Mesenchymal stem cell (in vitro differentiated cells and primary cell): Measurements from ENCODE around the gene ETFA.
A peak's percentile ranks its signal among the peaks of the same experiment; 100 is the strongest.

Experiments
- DNase-seq: peaks from one replicate; pipeline ENCODE4 v3.0.0-alpha.2; 2013
- H2AFZ ChIP-seq: one replicate; pipeline ENCODE4 v1.6.1; 2013; ENCODE audit warnings: low read depth, mild to moderate bottlenecking, control low read depth, inconsistent platforms, low read length, moderate library complexity
- H2AK5ac ChIP-seq: 2 replicates; pipeline ENCODE4 v1.6.1; 2013; ENCODE audit warnings: low read length, moderate library complexity, mild to moderate bottlenecking, inconsistent platforms; ENCODE audit not compliant: severe bottlenecking
- H2BK120ac ChIP-seq: one replicate; pipeline ENCODE4 v1.6.1; 2013; ENCODE audit warnings: low read depth, mild to moderate bottlenecking, inconsistent platforms, low read length, moderate library complexity
- H2BK12ac ChIP-seq, 2 experiments: one replicate each; pipeline ENCODE4 v1.6.1; 2013; ENCODE audit warnings: inconsistent platforms in 2 of 2, low read length in 2 of 2, mild to moderate bottlenecking in 2 of 2, moderate library complexity in 2 of 2, control low read depth in 1 of 2
- H2BK15ac ChIP-seq: one replicate; pipeline ENCODE4 v1.6.1; 2013; ENCODE audit warnings: mild to moderate bottlenecking, low read depth, inconsistent platforms; ENCODE audit not compliant: poor library complexity, severe bottlenecking
- H2BK5ac ChIP-seq: 2 replicates; pipeline ENCODE4 v1.6.1; 2013; ENCODE audit warnings: low read depth, mild to moderate bottlenecking, low read length, control low read depth, inconsistent platforms; ENCODE audit not compliant: poor library complexity, severe bottlenecking
- H3K14ac ChIP-seq, 2 experiments: one replicate each; pipeline ENCODE4 v1.6.1; 2013; ENCODE audit warnings: inconsistent platforms in 2 of 2, low read length in 2 of 2, control low read depth in 1 of 2, mild to moderate bottlenecking in 1 of 2, moderate library complexity in 1 of 2
- H3K18ac ChIP-seq, 2 experiments: one replicate each; pipeline ENCODE4 v1.6.1; 2013; ENCODE audit warnings: inconsistent platforms in 2 of 2, low read length in 2 of 2, control low read depth in 1 of 2, low read depth in 1 of 2, mild to moderate bottlenecking in 1 of 2
- H3K23ac ChIP-seq, 2 experiments: one replicate each; pipeline ENCODE4 v1.6.1; 2013; ENCODE audit warnings: inconsistent platforms in 2 of 2, low read length in 2 of 2, mild to moderate bottlenecking in 2 of 2, moderate library complexity in 2 of 2, control low read depth in 1 of 2
- H3K27ac ChIP-seq: 2 replicates; pipeline ENCODE4 v1.5.1; 2013; ENCODE audit warnings: mild to moderate bottlenecking, moderate library complexity, low read length, control low read depth, inconsistent platforms; ENCODE audit not compliant: poor library complexity, severe bottlenecking
- H3K27me3 ChIP-seq, 2 experiments: 2 replicates each; pipeline versions ENCODE4 v1.6.1 to v1.7.0; 2013; ENCODE audit warnings: low read length in 2 of 2, mild to moderate bottlenecking in 2 of 2, moderate library complexity in 2 of 2, control low read depth in 1 of 2, inconsistent platforms in 1 of 2; ENCODE audit not compliant: control insufficient read depth in 1 of 2, insufficient read depth in 1 of 2
- H3K36me3 ChIP-seq, 2 experiments: 2 replicates each; pipeline versions ENCODE4 v1.6.1 to v1.7.0; 2013; ENCODE audit warnings: low read length in 2 of 2, control low read depth in 1 of 2, inconsistent platforms in 1 of 2, low read depth in 1 of 2, mild to moderate bottlenecking in 1 of 2; ENCODE audit not compliant: insufficient read depth in 2 of 2, control insufficient read depth in 1 of 2
- H3K4ac ChIP-seq, 2 experiments: one replicate each; pipeline ENCODE4 v1.6.1; 2013; ENCODE audit warnings: inconsistent platforms in 2 of 2, low read length in 2 of 2, mild to moderate bottlenecking in 2 of 2, moderate library complexity in 2 of 2, control low read depth in 1 of 2, low read depth in 1 of 2
- H3K4me1 ChIP-seq: 2 replicates; pipeline ENCODE4 v1.6.1; 2013; ENCODE audit warnings: low read depth, low read length, control low read depth; ENCODE audit not compliant: control insufficient read depth, insufficient read depth
- H3K4me2 ChIP-seq: 2 replicates; pipeline ENCODE4 v1.6.1; 2013; ENCODE audit warnings: low read length, mild to moderate bottlenecking, inconsistent platforms; ENCODE audit not compliant: poor library complexity, severe bottlenecking
- H3K4me3 ChIP-seq, 2 experiments: 2 replicates each; pipeline versions ENCODE4 v1.5.1 to v1.7.0; 2013; ENCODE audit warnings: low read length in 2 of 2, mild to moderate bottlenecking in 2 of 2, control low read depth in 1 of 2, low read depth in 1 of 2; ENCODE audit not compliant: insufficient read depth in 1 of 2
- H3K79me1 ChIP-seq: replicated peaks from 2 replicates; pipeline ENCODE4 v1.6.1; 2013; ENCODE audit warnings: mild to moderate bottlenecking, control low read depth, low read length, inconsistent platforms; ENCODE audit not compliant: poor library complexity, severe bottlenecking
- H3K9ac ChIP-seq: 2 replicates; pipeline ENCODE4 v1.7.0; 2013; ENCODE audit warnings: mild to moderate bottlenecking, low read length, moderate library complexity
- H3K9me3 ChIP-seq: 2 replicates; pipeline ENCODE4 v1.7.0; 2013; ENCODE audit warnings: mild to moderate bottlenecking, low read length; ENCODE audit not compliant: control insufficient read depth
- H4K8ac ChIP-seq: one replicate; pipeline ENCODE4 v1.6.1; 2013; ENCODE audit warnings: inconsistent platforms, mild to moderate bottlenecking, low read length, moderate library complexity
- H4K91ac ChIP-seq: one replicate; pipeline ENCODE4 v1.6.1; 2013; ENCODE audit warnings: mild to moderate bottlenecking, low read length, inconsistent platforms
- WGBS: methylation state at CpG from one replicate; pipeline ENCODE4 v1.1.7; 2013; ENCODE audit warnings: mixed read lengths; 5-methylcytosine and 5-hydroxymethylcytosine counted together

ETFA gene

GRCh38 chr15:76176059-76176458 lies 135.2 kb downstream of the ETFA start:
- Histone ChIP-seq H2BK5ac (no peak overlapping the region), H3K4me2 (no peak overlapping the region), H3K4me1 (peaks cover 3% of the 10 kb centered on the region), H3K14ac (no peak overlapping the region), H3K4ac (peak overlapping the region in 1 of 2 experiments; percentile 38), H3K9ac (no peak overlapping the region), H3K9me3 (peaks cover 5% of the 10 kb centered on the region), H2AK5ac (no peak overlapping the region), H3K27ac (no peak overlapping the region), H2BK15ac (no peak overlapping the region), H3K79me1 (no peaks in the 10 kb centered on the region), H3K23ac (no peak overlapping the region), H4K91ac (no peak overlapping the region), H2AFZ (no peak overlapping the region), H3K27me3 (peaks cover 14 to 38% of the 10 kb centered on the region in 2 experiments), H2BK12ac (no peak overlapping the region), H4K8ac (no peak overlapping the region), H3K4me3 (no peak overlapping the region), H2BK120ac (no peak overlapping the region), H3K36me3 (no peaks in the 10 kb centered on the region), H3K18ac (no peak overlapping the region)
- 91% methylated on average over 10 of the region's 10 CpGs for WGBS
- no peak for DNase-seq

- Histone ChIP-seq H3K79me1 (no peaks in the 10 kb centered on the region), H2BK12ac (no peak overlapping the region), H3K9ac (no peak overlapping the region), H3K27me3 (peaks cover 14 to 38% of the 10 kb centered on the region in 2 experiments), H3K18ac (no peak overlapping the region), H4K91ac (no peak overlapping the region), H3K36me3 (no peaks in the 10 kb centered on the region), H3K23ac (no peak overlapping the region), H2BK5ac (no peak overlapping the region), H3K4me3 (no peak overlapping the region), H3K9me3 (peaks cover 5% of the 10 kb centered on the region), H3K4me1 (peaks cover 3% of the 10 kb centered on the region), H2AFZ (no peak overlapping the region), H2AK5ac (no peak overlapping the region), H3K14ac (no peak overlapping the region), H3K4me2 (no peak overlapping the region), H2BK15ac (no peak overlapping the region), H2BK120ac (no peak overlapping the region), H3K27ac (no peak overlapping the region), H4K8ac (no peak overlapping the region), H3K4ac (no peak overlapping the region)
- WGBS, result 84% methylated on average over 8 of the region's 8 CpGs
- DNase-seq, result no peak
Observed at GRCh38 chr15:76175442-76175841, 135.8 kb downstream of the ETFA start.

GRCh38 chr15:76174654-76175053 lies 136.6 kb downstream of the ETFA start:
- WGBS, result 91% methylated on average over 5 of the region's 5 CpGs
- no peak overlapping the region for H2AFZ ChIP-seq

GRCh38 chr15:76173317-76173834 lies 137.9 kb downstream of the ETFA start:
- Histone ChIP-seq H3K4me3 (no peak overlapping the region), H2BK12ac (no peak overlapping the region), H3K18ac (no peak overlapping the region), H2BK5ac (no peak overlapping the region), H2BK120ac (no peak overlapping the region), H4K91ac (no peak overlapping the region), H3K9ac (no peak overlapping the region), H3K14ac (no peak overlapping the region), H3K79me1 (no peaks in the 10 kb centered on the region), H3K9me3 (peaks cover 5% of the 10 kb centered on the region), H3K27me3 (peaks cover 4 to 27% of the 10 kb centered on the region in 2 experiments), H2BK15ac (no peak overlapping the region), H3K36me3 (no peaks in the 10 kb centered on the region), H3K27ac (no peak overlapping the region), H3K23ac (no peak overlapping the region), H3K4ac (no peak overlapping the region), H3K4me1 (peaks cover 4% of the 10 kb centered on the region), H2AK5ac (no peak overlapping the region), H3K4me2 (no peak overlapping the region), H2AFZ (no peak overlapping the region), H4K8ac (no peak overlapping the region)
- no peak for DNase-seq
- 92% methylated on average over 8 of the region's 8 CpGs for WGBS

More at GRCh38 chr15:76174654-76175053, 136.6 kb downstream of the ETFA start:
- no peak for DNase-seq
- Histone ChIP-seq H2AK5ac (no peak overlapping the region), H3K18ac (no peak overlapping the region), H3K4me1 (peaks cover 6% of the 10 kb centered on the region), H3K27me3 (peaks cover 14 to 38% of the 10 kb centered on the region in 2 experiments), H3K27ac (no peak overlapping the region), H3K4ac (no peak overlapping the region), H3K14ac (no peak overlapping the region), H3K79me1 (no peaks in the 10 kb centered on the region), H3K4me3 (no peak overlapping the region), H3K9ac (no peak overlapping the region), H3K4me2 (no peak overlapping the region), H4K8ac (no peak overlapping the region), H2BK5ac (no peak overlapping the region), H4K91ac (no peak overlapping the region), H2BK12ac (no peak overlapping the region), H2BK120ac (no peak overlapping the region), H3K9me3 (peaks cover 5% of the 10 kb centered on the region), H2BK15ac (no peak overlapping the region), H3K36me3 (no peaks in the 10 kb centered on the region), H3K23ac (no peak overlapping the region)
